HCT116 (cell line): ENCODE data around the gene ACTR8.

ENCODE experiments used
- ATF3 ChIP-seq: IDR thresholded peaks from 2 replicates; pipeline ENCODE4 v1.6.1; 2012
- CTCF ChIP-seq, 3 experiments: fragments of 200-600 bp in 1 of 3; sonication (generic) in 1 of 3; IDR thresholded peaks in 2 of 3; conservative IDR thresholded peaks in 1 of 3; 2 replicates each; pipeline ENCODE4 v1.5.1; 2012 to 2017; ENCODE audit warnings: low read depth in 2 of 3, low read length in 2 of 3, antibody characterized with exemption in 1 of 3, borderline replicate concordance in 1 of 3, control low read depth in 1 of 3, mild to moderate bottlenecking in 1 of 3, mixed read lengths in 1 of 3, mixed run types in 1 of 3, moderate library complexity in 1 of 3; ENCODE audit not compliant: insufficient read depth in 1 of 3
- EGR1 ChIP-seq: IDR thresholded peaks from 2 replicates; pipeline ENCODE4 v1.6.1; 2012; ENCODE audit warnings: low read depth
- EZH2 ChIP-seq: fragments of 200-600 bp; sonication (generic); IDR thresholded peaks from 2 replicates; pipeline ENCODE4 v1.6.1; 2017; ENCODE audit warnings: antibody characterized with exemption, mixed run types
- MAX ChIP-seq: IDR thresholded peaks from 2 replicates; pipeline ENCODE4 v1.6.1; 2012
- RAD21 ChIP-seq: IDR thresholded peaks from 2 replicates; pipeline ENCODE4 v1.6.1; 2012; ENCODE audit warnings: low read depth, mild to moderate bottlenecking
- YY1 ChIP-seq: IDR thresholded peaks from 2 replicates; pipeline ENCODE4 v1.6.1; 2011; ENCODE audit warnings: low read length, low read depth, moderate library complexity, mild to moderate bottlenecking; ENCODE audit not compliant: insufficient replicate concordance; ENCODE audit errors: extremely low read depth

GRCh38 chr3:53817211-53817610, 64.7 kb downstream of the ACTR8 start:
- TF ChIP-seq RAD21 = no peak
- TF ChIP-seq CTCF (IDR thresholded peaks at IDR 0.05 in 2 of 3, conservative IDR thresholded peaks at IDR 0.05 in 1 of 3; ENCODE audit: borderline replicate concordance in 1 of 3, insufficient read depth in 1 of 3, low read depth in 2 of 3, low read length in 2 of 3) = no peak
- TF ChIP-seq EZH2 = no peak
- TF ChIP-seq YY1 = no peak
- TF ChIP-seq ATF3 = no peak
- no peak for TF ChIP-seq EGR1
- TF ChIP-seq MAX = no peak
